Measurements from ENCODE around the gene MEIOB. TPM values are rescaled to one million over a fixed set of nuclear protein-coding genes. Genes with fewer than 3 reads are reported as not detected.

The MEIOB gene
- total RNA-seq, 1 experiment from 2014 or later = not detected

DNA sequence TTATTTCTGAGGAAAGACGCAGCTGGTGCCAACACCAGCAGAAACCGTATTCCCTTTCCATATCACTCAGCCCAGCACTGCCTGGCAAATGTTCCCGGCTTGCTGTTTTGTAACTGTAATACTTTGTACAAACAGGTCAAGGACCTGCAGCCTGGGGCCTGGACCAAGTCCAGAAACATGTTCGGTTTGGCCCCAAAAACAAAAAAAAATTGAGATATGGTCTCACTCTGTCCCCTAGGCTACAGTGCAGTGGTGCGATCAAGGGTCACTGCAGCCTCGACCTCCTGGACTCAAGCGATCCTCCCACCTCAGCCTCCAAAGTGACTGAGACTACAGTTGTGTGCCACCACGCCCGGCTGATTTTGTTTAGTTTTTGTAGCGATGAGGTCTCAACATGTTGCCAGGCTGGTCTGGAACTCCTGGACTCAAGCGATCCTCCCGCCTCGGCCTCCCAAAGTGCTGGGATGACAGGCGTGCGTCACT, 46.5 kb downstream of the MEIOB start:
- CTCF ChIA-PET = interaction anchor here (1.0 kb wide), 1 partner anchor 139 kb away, joined by 3 read pairs; the partner anchor contains the start of gene RPS2
- H3K27ac Mint-ChIP-seq (ENCODE audit: unreplicated experiment) = no peak overlapping the region
- H3K9me3 Mint-ChIP-seq (ENCODE audit: low read depth, unreplicated experiment) = no peaks in the 10 kb centered on the region
- TF ChIP-seq, protein P1, sequence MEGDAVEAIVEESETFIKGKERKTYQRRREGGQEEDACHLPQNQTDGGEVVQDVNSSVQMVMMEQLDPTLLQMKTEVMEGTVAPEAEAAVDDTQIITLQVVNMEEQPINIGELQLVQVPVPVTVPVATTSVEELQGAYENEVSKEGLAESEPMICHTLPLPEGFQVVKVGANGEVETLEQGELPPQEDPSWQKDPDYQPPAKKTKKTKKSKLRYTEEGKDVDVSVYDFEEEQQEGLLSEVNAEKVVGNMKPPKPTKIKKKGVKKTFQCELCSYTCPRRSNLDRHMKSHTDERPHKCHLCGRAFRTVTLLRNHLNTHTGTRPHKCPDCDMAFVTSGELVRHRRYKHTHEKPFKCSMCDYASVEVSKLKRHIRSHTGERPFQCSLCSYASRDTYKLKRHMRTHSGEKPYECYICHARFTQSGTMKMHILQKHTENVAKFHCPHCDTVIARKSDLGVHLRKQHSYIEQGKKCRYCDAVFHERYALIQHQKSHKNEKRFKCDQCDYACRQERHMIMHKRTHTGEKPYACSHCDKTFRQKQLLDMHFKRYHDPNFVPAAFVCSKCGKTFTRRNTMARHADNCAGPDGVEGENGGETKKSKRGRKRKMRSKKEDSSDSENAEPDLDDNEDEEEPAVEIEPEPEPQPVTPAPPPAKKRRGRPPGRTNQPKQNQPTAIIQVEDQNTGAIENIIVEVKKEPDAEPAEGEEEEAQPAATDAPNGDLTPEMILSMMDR (IDR thresholded peaks at IDR 0.05; ENCODE audit: unreplicated experiment) = no peak
- no peaks in the 10 kb centered on the region for H3K27me3 Mint-ChIP-seq (ENCODE audit: unreplicated experiment)
- BruUV-seq (replicated peaks) = TSS peak; percentile 66
- intact Hi-C loops (cut with micrococcal nuclease; ENCODE audit: unreplicated experiment) = no loop called here
- H3K4me1 Mint-ChIP-seq (ENCODE audit: low read depth, unreplicated experiment) = no peaks in the 10 kb centered on the region
- DNase-seq = no peak
- H3K36me3 Mint-ChIP-seq (ENCODE audit: insufficient read depth, unreplicated experiment) = peaks cover 45% of the 10 kb centered on the region
- H3K4me3 Mint-ChIP-seq (ENCODE audit: low read depth, unreplicated experiment) = peak overlapping the region; percentile 97

DNA sequence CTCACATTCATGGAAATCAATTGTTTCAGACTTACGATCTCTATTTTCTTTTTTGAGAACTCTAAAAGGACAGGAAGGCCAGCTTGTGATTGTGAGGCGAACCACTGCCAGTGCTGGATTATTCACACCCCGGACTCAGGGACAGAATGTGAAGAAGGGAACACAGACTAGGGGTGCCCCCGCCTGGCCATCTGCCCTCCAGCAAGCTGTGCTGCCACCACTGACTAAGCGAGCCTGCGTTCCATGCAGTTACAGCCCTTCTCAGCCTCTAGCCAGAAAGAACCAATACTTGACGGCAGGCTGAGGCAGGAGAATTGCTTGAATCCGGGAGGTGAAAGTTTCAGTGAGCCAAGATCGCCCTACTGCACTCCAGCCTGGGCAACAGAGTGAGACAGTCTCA, 48.1 kb downstream of the MEIOB start:
- Mint-ChIP-seq H3K27me3 (ENCODE audit: unreplicated experiment) (no peaks in the 10 kb centered on the region), H3K27ac (ENCODE audit: unreplicated experiment) (no peak overlapping the region), H3K9me3 (ENCODE audit: low read depth, unreplicated experiment) (no peaks in the 10 kb centered on the region), H3K36me3 (ENCODE audit: insufficient read depth, unreplicated experiment) (peaks cover 39% of the 10 kb centered on the region), H3K4me3 (ENCODE audit: low read depth, unreplicated experiment) (no peak overlapping the region), H3K4me1 (ENCODE audit: low read depth, unreplicated experiment) (no peaks in the 10 kb centered on the region)
- TF ChIP-seq, protein P1 (IDR thresholded peaks at IDR 0.05; ENCODE audit: unreplicated experiment) = no peak
- peak; percentile 60 for DNase-seq
- intact Hi-C loops (cut with micrococcal nuclease; ENCODE audit: unreplicated experiment) = no loop called here
- CTCF ChIA-PET = interaction anchor here (0.7 to 1.1 kb wide), 3 partner anchors 41 to 389 kb away, joined by 3 to 4 read pairs (median 4); partner anchors contain the start of genes NUBP2 and SPSB3
- no TSS peak for BruUV-seq (replicated peaks)

DNA sequence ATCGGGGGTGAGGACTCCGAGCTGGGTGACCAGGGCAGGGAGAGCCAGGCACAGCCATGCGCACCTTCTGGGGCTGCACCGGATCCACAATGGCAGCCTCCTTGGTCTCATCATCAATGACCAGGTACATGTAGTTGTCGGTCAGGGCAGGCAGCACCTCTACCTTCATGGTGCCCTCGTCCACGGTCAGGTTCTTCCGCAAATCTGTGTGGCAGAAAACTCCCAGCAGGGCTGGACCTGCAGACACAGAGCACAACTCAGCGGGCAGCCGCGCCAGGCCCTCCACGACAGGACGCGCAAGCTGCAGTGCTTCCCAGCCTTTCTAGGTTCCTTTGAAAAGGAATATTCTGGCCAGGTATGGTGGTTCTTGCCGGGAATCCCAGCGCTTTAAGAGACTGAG, 49.2 kb downstream of the MEIOB start:
- BruUV-seq (replicated peaks) = no TSS peak
- H3K27me3 Mint-ChIP-seq (ENCODE audit: unreplicated experiment) = no peaks in the 10 kb centered on the region
- H3K4me3 Mint-ChIP-seq (ENCODE audit: low read depth, unreplicated experiment) = no peak overlapping the region
- no peak for DNase-seq
- no peak overlapping the region for H3K27ac Mint-ChIP-seq (ENCODE audit: unreplicated experiment)
- H3K9me3 Mint-ChIP-seq (ENCODE audit: low read depth, unreplicated experiment) = no peaks in the 10 kb centered on the region
- peaks cover 36% of the 10 kb centered on the region for H3K36me3 Mint-ChIP-seq (ENCODE audit: insufficient read depth, unreplicated experiment)
- TF ChIP-seq, protein P1 (IDR thresholded peaks at IDR 0.05; ENCODE audit: unreplicated experiment) = no peak
- CTCF ChIA-PET = no interaction called here
- H3K4me1 Mint-ChIP-seq (ENCODE audit: low read depth, unreplicated experiment) = no peaks in the 10 kb centered on the region
- intact Hi-C loops (cut with micrococcal nuclease; ENCODE audit: unreplicated experiment) = no loop called here

DNA sequence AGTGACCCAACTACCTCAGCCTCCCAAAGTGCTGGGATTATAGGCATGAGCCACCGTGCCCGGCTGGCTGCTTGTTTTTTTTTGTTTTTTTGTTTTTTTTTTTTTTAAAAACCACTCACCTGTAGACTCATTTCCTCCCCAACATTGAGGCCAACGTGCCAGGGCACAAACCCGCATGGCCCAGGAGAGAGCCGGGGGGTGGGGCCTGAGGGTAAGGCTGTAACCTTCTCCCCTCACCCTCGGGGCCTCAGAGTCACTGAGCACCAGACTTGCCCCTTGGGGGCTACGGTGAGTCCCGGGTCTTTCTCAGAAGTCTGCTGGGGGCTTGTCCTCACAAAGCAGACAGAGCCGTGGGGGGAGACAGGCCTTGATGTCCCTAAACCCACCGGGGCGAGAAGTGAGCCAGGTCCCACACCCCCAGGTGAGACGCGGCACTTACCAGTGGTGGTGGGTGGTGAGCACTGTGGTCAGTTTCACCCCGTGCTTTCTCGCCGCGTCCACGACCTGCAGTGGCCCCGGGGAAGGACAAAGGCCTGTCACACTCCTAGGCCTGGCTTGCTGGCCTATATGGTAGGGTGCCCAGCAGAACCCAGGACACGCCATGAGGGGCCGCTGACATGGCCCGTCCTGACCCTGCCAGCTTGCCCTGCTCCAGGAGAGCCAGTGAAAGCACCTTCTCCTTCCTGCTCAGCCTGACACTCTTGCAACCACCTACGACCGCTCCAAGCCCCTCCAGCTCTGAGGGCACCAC, 49.9 kb downstream of the MEIOB start:
- CTCF ChIA-PET = interaction anchor here (0.6 kb wide), 1 partner anchor 12 kb away, joined by 4 read pairs; no protein-coding TSS in a partner anchor
- no peaks in the 10 kb centered on the region for H3K9me3 Mint-ChIP-seq (ENCODE audit: low read depth, unreplicated experiment)
- no peaks in the 10 kb centered on the region for H3K27me3 Mint-ChIP-seq (ENCODE audit: unreplicated experiment)

More for the DNA sequence above, 49.9 kb downstream of the MEIOB start:
- TF ChIP-seq, protein P1 (IDR thresholded peaks at IDR 0.05; ENCODE audit: unreplicated experiment) = no peak
- Mint-ChIP-seq H3K4me1 (ENCODE audit: low read depth, unreplicated experiment) (no peaks in the 10 kb centered on the region), H3K27ac (ENCODE audit: unreplicated experiment) (no peak overlapping the region), H3K36me3 (ENCODE audit: insufficient read depth, unreplicated experiment) (peaks cover 36% of the 10 kb centered on the region), H3K4me3 (ENCODE audit: low read depth, unreplicated experiment) (no peak overlapping the region)
- intact Hi-C loops (cut with micrococcal nuclease; ENCODE audit: unreplicated experiment) = no loop called here
- DNase-seq = no peak
- BruUV-seq (replicated peaks) = no TSS peak

Measured in Calu3 (cell line).